Measurements from ENCODE around the gene DCDC2. TPM values are rescaled to one million over a fixed set of nuclear protein-coding genes. Genes with fewer than 3 reads are reported as not detected.

The DCDC2 gene
- total RNA-seq, 1 donor from 2014 or later = 0.30 TPM

DNA sequence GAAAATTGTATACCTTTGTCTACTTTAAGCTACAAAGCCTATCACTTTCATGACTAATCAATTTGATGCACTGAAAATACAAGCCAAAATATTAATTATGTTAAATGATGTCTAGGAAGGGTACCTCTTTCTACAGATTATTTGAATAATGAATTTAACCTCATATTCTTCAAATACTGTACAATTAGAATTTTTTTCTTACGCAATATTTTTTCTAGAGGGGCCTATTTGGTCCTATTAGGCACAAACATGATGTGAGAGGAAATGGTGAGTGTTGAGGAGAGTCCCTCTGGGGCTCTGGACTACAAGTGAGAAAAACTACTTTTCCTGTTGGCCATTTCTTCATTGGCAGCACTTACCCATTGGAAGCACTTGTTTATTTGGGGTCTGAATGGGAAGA is 5.4 kb downstream of the DCDC2 start:
- peaks cover 30% of the 10 kb centered on the region for H3K27me3 Mint-ChIP-seq (ENCODE audit: low read depth)
- no peaks in the 10 kb centered on the region for H3K36me3 Mint-ChIP-seq (ENCODE audit: low read depth)
- H3K27ac Mint-ChIP-seq (ENCODE audit: unreplicated experiment) = no peak overlapping the region
- TF ChIP-seq, protein P1, sequence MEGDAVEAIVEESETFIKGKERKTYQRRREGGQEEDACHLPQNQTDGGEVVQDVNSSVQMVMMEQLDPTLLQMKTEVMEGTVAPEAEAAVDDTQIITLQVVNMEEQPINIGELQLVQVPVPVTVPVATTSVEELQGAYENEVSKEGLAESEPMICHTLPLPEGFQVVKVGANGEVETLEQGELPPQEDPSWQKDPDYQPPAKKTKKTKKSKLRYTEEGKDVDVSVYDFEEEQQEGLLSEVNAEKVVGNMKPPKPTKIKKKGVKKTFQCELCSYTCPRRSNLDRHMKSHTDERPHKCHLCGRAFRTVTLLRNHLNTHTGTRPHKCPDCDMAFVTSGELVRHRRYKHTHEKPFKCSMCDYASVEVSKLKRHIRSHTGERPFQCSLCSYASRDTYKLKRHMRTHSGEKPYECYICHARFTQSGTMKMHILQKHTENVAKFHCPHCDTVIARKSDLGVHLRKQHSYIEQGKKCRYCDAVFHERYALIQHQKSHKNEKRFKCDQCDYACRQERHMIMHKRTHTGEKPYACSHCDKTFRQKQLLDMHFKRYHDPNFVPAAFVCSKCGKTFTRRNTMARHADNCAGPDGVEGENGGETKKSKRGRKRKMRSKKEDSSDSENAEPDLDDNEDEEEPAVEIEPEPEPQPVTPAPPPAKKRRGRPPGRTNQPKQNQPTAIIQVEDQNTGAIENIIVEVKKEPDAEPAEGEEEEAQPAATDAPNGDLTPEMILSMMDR (conservative IDR thresholded peaks at IDR 0.05) = no peak
- H3K9me3 Mint-ChIP-seq = no peaks in the 10 kb centered on the region
- H3K4me1 Mint-ChIP-seq = no peaks in the 10 kb centered on the region
- no peak overlapping the region for H3K4me3 Mint-ChIP-seq
- no peak for DNase-seq (ENCODE audit: low read depth, low spot score)

DNA sequence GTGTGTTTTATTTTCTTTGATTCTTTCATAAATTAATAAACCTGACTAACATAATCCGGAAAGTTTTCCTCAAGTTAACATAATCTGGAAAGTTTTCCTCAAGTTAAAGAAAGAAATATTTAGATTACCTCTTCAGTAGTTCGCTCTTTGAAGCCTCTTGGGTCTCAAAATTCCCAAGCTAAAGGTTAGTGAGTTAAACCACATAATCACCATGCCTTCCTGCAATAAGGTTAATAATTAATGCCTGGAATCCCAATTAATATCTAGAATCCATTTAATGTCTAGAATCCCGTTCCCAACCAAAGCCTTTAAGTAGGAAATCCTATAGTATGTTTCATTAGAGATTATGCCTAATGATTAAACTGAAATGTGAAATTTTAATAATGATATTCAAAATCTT is 12.9 kb downstream of the DCDC2 start:
- H3K27me3 Mint-ChIP-seq (ENCODE audit: low read depth) = peaks cover 4% of the 10 kb centered on the region
- H3K4me3 Mint-ChIP-seq = no peak overlapping the region
- no peaks in the 10 kb centered on the region for H3K9me3 Mint-ChIP-seq
- DNase-seq (ENCODE audit: low read depth, low spot score) = no peak
- no peak overlapping the region for H3K27ac Mint-ChIP-seq (ENCODE audit: unreplicated experiment)
- no peaks in the 10 kb centered on the region for H3K4me1 Mint-ChIP-seq
- no peaks in the 10 kb centered on the region for H3K36me3 Mint-ChIP-seq (ENCODE audit: low read depth)
- TF ChIP-seq, protein P1 (conservative IDR thresholded peaks at IDR 0.05) = no peak

DNA sequence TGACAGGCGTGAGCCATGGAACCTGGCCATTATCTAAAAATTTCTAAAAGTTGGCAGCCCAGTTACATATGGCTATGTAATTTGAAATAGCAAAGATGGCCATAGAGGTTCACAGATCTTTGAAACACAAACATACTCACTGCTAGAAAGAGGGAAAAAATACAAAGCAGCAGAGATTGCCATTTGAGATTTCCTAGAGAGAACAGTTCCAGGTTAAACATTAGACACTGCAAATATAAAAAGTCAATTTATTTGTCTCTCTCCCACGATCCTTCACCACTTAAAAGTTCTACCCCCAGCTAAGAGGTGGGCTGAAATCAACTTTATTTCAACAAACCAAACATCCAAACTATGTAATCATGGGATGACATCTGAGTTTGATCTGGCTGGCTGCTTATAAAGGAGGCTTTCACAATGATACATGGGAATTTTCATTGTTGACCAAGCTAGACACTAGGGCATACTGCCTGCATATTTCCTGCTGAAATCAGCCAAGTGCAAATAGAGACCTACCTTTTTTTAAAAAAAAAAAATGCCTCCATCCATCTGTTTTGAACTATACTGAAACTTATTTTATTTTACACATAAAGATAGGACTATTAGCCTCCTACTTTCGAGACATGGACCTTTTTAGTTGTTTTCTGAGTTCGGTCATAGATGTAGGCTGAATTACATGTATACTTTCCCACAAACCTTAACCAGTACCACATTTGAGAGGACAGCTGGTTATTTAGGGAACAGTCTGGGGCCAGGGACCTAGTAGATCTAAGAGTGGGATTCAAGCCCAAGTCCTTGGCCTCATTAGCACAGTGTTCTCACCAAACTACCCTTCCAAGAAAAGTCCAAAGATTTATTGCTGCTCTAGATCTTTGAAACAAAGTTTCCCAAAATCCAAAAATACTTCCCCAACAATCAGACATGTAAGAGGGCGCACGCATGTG is 16.6 kb downstream of the DCDC2 start:
- Mint-ChIP-seq H3K4me3 (no peak overlapping the region), H3K4me1 (no peaks in the 10 kb centered on the region), H3K36me3 (ENCODE audit: low read depth) (peaks cover 7% of the 10 kb centered on the region), H3K27me3 (ENCODE audit: low read depth) (no peaks in the 10 kb centered on the region), H3K27ac (ENCODE audit: unreplicated experiment) (no peak overlapping the region), H3K9me3 (peaks cover 11% of the 10 kb centered on the region)
- DNase-seq (ENCODE audit: low read depth, low spot score) = no peak
- TF ChIP-seq, protein P1 (conservative IDR thresholded peaks at IDR 0.05) = no peak

DNA sequence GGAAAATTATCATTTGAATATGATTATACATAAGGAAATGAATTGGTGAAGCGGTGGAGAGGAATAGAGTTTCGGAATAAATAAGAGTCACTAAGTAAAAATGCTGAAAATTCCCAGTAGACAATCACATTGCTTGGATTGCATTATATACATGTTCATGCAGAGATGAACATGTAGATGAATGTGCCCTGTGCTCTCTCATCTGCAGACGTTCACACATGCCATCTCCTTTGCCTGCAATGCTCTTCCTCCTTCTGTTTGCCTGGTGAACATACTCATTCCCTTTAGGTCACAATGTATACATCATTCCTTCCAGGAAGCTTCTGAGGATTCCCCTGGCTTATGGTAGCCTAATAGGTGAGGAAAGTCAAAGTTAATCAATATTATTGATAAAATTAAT is 17.9 kb downstream of the DCDC2 start:
- Mint-ChIP-seq H3K36me3 (ENCODE audit: low read depth) (peaks cover 7% of the 10 kb centered on the region), H3K4me3 (no peak overlapping the region), H3K9me3 (peaks cover 11% of the 10 kb centered on the region), H3K4me1 (no peaks in the 10 kb centered on the region), H3K27ac (ENCODE audit: unreplicated experiment) (no peak overlapping the region), H3K27me3 (ENCODE audit: low read depth) (no peaks in the 10 kb centered on the region)
- no peak for DNase-seq (ENCODE audit: low read depth, low spot score)
- TF ChIP-seq, protein P1 (conservative IDR thresholded peaks at IDR 0.05) = no peak

DNA sequence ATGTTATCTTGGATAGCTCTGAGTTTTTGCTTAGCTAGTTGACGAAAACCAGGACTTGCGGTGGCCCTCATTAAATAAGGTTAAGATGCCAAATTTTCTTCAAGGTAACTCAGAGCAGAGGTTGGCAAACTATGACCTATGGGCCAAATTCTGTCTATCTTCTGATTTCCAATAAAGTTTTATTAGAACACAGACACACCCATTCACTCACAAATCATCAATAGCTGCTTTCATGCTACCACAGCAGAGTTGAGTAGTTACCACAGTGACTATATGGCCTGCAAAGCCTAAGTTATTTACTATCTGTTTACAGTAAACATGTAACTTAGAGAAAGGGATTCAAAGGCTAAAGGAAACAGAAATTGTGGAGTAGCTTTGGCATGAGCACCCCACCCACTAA is 23.6 kb downstream of the DCDC2 start:
- H3K4me1 Mint-ChIP-seq = peaks cover 6% of the 10 kb centered on the region
- no peaks in the 10 kb centered on the region for H3K27me3 Mint-ChIP-seq (ENCODE audit: low read depth)
- TF ChIP-seq, protein P1 (conservative IDR thresholded peaks at IDR 0.05) = no peak
- H3K36me3 Mint-ChIP-seq (ENCODE audit: low read depth) = peaks cover 7% of the 10 kb centered on the region
- peaks cover 11% of the 10 kb centered on the region for H3K9me3 Mint-ChIP-seq
- DNase-seq (ENCODE audit: low read depth, low spot score) = no peak
- no peak overlapping the region for H3K27ac Mint-ChIP-seq (ENCODE audit: unreplicated experiment)
- no peak overlapping the region for H3K4me3 Mint-ChIP-seq
